Activated CD4-positive, alpha-beta T cell treated with anti-CD3 and anti-CD28 coated beads for 48 hours (primary cell): Measurements from ENCODE around the gene LIMS1.
A peak's percentile ranks its signal among the peaks of the same experiment; 100 is the strongest.

Experiments used
- DNase-seq: peaks from one replicate; pipeline ENCODE4 v3.0.0-alpha.2; 2020

Gene LIMS1

DNA sequence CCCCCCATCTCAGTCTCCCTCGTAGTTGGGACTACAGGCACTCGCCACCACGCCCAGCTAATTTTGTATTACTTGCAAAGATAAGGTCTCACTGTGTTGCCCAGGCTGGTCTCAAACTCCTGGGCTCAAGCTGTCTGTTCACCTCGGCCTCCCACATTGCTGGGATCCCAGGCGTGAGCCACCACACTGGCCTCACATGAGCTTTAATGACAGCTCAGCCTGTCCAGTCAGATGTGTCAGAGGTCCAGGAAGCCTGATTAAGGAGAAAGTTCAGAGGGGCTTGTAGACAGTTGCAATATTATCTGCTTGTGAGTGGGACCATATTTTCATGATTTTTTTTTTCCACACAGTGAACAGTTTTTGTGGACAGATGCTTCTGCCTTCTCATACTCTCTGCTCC lies 82.0 kb downstream of the LIMS1 start:
- no peak for DNase-seq

- DNase-seq = no peak
Measured at GRCh38 chr2:108616751-108617161, 82.5 kb downstream of the LIMS1 start.

- DNase-seq = no peak
Measured at GRCh38 chr2:108617617-108618016, 83.3 kb downstream of the LIMS1 start.

DNA sequence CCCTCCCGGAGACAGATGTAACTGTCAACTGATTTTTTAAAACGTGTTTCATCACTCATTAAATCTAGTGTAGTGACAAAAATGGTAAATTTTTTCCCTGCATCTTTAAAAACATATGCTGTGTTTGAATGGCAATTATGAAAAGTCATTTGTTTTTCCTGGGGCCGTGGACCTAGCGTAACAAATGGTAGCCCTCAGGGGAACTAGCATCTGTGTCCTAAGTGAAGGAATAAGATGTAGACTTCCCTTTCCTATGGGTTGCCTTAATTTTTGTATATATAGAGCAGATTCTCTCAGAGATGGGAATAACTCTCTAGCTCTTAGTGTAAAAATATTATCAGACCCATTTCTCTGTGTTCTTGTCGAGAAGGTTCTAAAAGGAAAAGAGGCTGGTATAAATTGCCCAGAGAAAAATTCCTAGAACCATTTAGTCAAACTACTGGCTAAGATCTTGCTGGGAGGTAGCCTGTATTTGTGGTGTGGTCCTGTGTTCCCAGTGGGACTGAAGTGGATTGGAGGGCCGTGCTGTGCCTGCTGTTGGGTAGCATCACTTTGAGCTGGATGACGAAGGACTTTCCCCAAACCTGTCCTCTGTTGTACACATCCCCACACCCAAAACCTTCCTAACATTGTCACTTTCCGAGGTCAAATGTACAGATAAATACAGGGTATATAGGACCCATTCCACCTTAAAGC lies 85.8 kb downstream of the LIMS1 start:
- DNase-seq = no peak

- no peak for DNase-seq
Measured at GRCh38 chr2:108620656-108621055, 86.4 kb downstream of the LIMS1 start.

- peak; percentile 82 for DNase-seq
Measured at GRCh38 chr2:108621087-108621559, 86.9 kb downstream of the LIMS1 start.

GRCh38 chr2:108621687-108622681 lies 87.7 kb downstream of the LIMS1 start:
- DNase-seq = no peak

DNA sequence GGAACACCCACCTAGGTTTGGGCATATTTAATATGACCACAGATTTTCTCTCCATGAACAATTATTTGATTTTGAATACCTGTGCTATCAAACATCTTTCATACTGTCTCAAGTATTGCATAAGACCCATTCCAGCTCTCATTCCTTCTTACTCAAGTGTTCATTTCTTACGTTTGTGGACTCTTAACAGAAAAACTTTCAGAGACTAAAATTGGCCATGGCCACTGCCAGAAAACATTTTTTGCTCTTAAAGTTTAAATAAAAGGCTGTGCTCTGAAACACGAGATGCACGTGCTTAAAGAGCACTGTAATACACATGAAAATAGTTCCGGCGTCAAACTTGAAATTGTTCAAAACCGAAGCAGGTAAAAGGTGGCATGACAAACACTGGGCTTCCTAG lies 89.3 kb downstream of the LIMS1 start:
- no peak for DNase-seq

- DNase-seq = no peak
Measured at GRCh38 chr2:108625186-108625827, 91.0 kb downstream of the LIMS1 start.

DNA sequence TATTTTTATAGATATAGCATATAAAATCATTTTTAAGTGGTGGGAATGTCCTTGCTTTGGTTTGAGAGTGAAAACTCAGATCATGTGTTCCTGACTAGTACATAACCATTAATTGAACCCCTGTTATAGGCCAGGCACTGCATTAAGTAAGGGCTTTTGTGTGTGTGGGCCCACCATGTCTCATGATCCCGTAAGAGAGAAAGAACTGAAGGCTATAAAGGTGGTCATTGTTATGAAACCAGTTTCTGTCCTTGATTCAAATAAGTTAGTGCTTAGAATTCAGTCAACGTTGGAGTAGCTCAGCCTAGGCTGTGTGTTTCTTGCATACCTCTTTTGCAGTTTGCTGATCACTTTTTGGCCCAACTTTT lies 91.5 kb downstream of the LIMS1 start:
- DNase-seq = no peak

DNA sequence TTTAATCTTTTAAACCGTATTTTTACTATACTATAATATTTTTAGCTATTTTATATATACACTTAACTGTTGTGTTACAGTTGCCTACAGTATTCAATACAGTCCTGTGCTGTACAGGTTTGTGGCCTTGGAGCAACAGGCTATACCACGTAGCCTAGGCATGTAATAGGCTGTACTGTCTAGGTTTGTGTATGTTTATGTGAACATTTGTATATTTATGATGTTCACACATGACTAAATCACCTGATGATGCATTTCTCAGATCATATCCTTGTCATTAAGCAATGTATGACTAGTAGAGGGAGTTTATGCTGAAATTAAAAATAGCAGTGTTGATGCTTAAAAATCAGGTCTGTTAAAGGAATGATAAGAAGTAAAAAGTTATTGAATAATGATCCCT lies 92.7 kb downstream of the LIMS1 start:
- DNase-seq = no peak

DNA sequence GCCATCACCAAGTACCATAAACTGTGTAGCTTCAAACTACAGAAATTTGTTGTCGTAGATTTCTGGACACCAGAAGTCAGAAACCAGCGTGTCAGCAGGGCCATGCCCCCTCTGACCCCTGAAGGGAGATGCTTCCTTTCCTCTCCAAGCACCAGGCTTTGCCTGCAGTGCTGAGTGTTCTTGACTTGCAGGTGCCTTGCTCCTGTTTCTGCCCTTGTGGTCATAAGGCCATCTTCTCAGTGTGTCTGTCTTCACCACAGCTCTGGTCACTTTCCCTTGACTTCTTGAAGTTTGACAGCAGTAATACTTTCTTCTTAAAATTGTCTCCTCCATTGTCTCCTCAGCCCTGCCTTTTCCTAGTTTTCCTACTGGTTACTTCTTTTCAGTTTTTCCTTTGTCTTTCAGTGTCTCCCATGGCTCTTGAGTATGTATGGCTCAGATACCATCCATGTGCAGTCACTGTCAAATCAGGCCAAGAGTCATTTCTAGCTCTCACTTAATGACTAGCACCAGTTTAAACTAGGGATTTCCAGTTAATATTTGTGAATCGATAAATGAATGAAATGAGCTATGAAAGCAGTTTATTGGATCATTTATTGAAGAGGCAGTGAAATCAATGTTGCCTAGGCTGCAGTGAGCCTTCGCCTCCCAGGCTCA lies 93.8 kb downstream of the LIMS1 start:
- no peak for DNase-seq

- DNase-seq = no peak
Measured at GRCh38 chr2:108628936-108629335, 94.7 kb downstream of the LIMS1 start.

DNA sequence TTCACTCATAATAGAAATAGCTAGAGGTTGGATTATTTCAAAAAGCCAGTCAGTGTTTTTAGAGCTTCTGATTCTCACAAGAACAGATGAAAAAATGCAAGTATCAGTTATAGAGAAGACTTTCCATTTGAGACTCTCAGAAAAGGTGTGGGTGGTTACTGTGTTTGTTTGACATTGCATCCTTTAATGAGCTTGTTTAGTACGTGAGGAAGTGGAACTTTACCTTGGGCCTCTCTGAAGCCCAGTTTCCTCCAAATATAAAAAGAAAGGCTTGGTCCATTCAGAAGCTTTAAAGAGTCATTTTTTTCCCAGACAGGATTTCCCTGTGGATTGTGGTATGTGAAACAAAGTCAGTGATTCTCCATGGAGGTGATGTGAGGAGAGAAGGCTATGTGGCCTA lies 95.1 kb downstream of the LIMS1 start:
- no peak for DNase-seq

DNA sequence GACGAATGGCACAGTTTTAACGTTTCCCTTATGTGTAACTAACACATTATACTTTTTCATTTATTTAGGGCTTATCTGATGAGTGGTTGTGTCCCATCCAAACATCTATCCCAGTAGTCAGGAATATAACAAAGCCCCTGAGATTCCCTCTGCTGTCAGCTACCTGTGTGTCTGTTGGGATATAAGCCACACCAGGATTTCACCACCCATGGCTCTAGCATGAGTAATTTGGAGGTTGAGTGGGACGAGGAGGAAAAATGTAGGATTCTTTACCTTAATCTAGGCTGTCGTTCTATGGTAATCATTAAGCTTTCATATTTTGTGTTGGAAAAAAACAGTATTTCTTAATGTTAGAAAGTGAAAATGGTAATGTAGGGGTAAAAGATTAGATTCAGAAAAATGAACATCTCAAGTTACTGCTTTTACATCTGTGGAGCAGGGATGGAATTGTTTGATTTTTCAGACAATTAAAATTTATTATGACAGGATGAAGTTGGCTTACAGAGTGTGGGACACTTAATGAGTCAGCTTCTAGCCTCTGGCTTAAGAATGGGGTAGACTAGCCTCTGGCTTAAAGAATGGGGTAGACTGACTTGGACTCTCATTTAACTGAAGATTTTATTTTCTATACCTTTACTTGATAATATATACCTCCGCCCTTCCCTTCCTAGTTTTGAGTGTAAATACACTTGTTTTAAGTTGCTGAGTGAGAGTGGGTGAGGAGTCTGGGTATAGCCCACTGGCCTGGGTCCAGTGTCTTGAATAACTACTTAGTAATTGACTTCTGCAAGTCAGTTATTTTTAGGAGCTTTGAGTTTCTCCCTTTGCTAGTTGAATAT lies 96.5 kb downstream of the LIMS1 start:
- no peak for DNase-seq

DNA sequence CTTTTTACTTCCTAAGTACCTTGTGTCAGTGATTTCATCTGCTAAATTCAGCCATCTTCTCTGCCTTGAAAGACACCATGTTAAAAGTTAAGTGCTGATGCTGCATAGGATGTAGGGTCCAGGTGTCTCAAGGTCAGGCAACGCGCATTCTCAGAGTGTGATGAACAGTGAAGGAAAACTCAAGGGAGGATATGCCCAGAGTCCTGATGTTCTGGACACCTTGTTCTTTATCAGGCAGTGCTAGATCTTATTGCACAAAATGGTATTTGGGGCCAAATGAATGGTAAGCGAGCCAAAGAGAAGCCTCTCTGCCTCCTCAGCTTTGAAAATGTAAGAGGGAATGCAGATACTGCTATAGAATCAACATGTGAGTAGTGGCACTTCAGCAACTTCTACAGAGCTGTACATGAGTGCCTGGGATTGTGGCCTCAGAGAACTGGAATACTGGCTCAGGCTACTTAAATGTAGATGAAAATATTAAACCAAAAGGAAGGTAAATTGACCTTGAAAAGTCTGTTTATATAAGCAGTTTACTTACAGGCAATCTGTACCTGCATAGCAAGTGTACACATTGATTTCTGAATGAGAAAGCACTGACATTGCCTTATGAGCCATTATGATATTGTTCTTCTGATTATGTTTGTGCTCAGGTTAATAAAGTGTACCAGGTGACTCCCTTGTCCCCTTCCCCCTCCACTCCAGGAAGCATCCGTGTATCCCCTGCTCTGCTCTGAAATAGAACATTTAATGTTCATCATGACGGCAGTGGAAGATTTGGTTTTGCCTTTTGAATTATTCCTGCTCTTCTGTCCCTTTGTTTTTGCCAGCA lies 98.3 kb downstream of the LIMS1 start:
- no peak for DNase-seq

- no peak for DNase-seq
Measured at GRCh38 chr2:108633409-108633808, 99.1 kb downstream of the LIMS1 start.

DNA sequence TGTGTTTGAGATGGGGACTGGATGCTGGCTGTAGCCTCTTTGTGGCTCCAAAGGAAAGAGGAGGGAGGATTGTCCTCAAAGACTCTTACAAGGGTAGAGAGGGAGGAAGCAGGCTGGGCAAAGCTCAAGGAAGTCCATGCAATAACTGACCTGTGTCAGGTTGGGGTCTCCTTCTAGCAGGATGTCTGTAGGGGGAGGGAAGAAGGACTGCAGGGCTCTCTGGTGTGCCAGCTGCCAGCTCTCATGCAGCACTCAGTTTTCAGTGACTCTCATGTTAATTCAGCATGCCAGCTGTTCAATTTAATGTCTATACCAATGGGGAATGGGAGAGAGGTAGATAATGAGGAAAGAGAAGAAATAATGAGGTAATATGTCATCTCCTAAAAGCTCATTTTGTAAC lies 99.7 kb downstream of the LIMS1 start:
- DNase-seq = no peak

DNA sequence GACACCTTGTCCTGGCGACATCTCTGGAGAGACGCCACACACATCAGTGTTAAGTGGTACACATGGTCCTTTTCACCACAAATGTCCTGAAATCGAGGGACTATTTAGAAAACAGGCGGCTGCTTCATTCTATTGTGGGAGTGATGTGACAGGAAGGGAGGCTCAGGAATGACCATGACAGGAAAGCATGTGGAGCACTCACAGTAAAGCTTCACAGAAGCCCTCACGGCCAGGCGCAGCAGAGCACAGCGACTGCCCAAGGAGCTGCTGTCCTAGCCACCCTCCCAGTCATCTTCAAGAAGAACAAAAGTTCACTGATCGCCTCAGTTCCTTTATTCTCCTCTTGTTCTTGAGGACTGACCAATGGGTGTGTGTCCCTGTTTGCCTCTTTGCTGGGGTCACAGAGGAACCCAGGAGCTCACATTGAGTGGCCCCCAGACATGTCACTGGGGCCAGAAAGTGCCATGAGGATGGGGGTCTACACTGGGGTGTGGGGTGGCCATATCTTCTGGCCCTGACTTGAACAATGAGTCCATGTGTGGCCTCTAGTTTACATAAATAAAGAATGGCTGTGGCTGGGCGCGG lies 100.4 kb downstream of the LIMS1 start:
- DNase-seq = no peak

GRCh38 chr2:108635630-108636354 lies 101.5 kb downstream of the LIMS1 start:
- no peak for DNase-seq
